GM21576 (cell line): Measurements from ENCODE around the gene ASIC3.
"Not testable (repeated sequence)": the region's sequence is repeated elsewhere in the genome, so short reads cannot be mapped to it uniquely, and the experiment has no call there.

Experiments used
- ATAC-seq: cut with Tn5 transposase; IDR thresholded peaks from one replicate; pipeline ENCODE4 v1.9.1; 2021; ENCODE audit warnings: mild to moderate bottlenecking, moderate library complexity; ENCODE audit not compliant: unreplicated experiment

The ASIC3 gene

GRCh38 chr7:151013733-151014497 is 34.4 kb upstream of the ASIC3 start:
- ATAC-seq: no peak

- no peak for ATAC-seq
Observed at GRCh38 chr7:151014950-151015349, 33.4 kb upstream of the ASIC3 start.

- no peak for ATAC-seq
Observed at GRCh38 chr7:151015967-151016366, 32.4 kb upstream of the ASIC3 start.

GRCh38 chr7:151016505-151016904 is 31.8 kb upstream of the ASIC3 start:
- ATAC-seq: no peak

- no peak for ATAC-seq
Observed at GRCh38 chr7:151016942-151017341, 31.4 kb upstream of the ASIC3 start.

GRCh38 chr7:151017370-151017952 is 30.9 kb upstream of the ASIC3 start:
- no peak for ATAC-seq

- ATAC-seq: peak; percentile 52
Observed at GRCh38 chr7:151017953-151018420, 30.3 kb upstream of the ASIC3 start.

- ATAC-seq: no peak
Observed at GRCh38 chr7:151018421-151019129, 29.8 kb upstream of the ASIC3 start.

GRCh38 chr7:151019130-151019447 is 29.2 kb upstream of the ASIC3 start:
- ATAC-seq: no peak

- ATAC-seq: no peak
Observed at GRCh38 chr7:151020231-151020630, 28.1 kb upstream of the ASIC3 start.

- ATAC-seq: no peak
Observed at GRCh38 chr7:151023232-151023631, 25.1 kb upstream of the ASIC3 start.

GRCh38 chr7:151024435-151025056 is 23.8 kb upstream of the ASIC3 start, which contains the start of gene ATG9B:
Gene ATG9B (minus strand): TSS chr7:151024494. CDS start chr7:151024423, 71 bp downstream.
- ATAC-seq: no peak

- no peak for ATAC-seq
Observed at GRCh38 chr7:151025924-151026671, 22.2 kb upstream of the ASIC3 start.

- not testable (repeated sequence) for ATAC-seq
Observed at GRCh38 chr7:151026771-151027727, 21.3 kb upstream of the ASIC3 start.

GRCh38 chr7:151027728-151028130 is 20.6 kb upstream of the ASIC3 start:
- ATAC-seq: not testable (repeated sequence)

- ATAC-seq: peak; percentile 97
Observed at GRCh38 chr7:151028131-151028947, 20.0 kb upstream of the ASIC3 start, which contains the start of gene ABCB8. Gene ABCB8 (plus strand): TSS chr7:151028450. CDS start chr7:151028516, 66 bp downstream.

- ATAC-seq: no peak
Observed at GRCh38 chr7:151028948-151029501, 19.3 kb upstream of the ASIC3 start.

GRCh38 chr7:151031011-151031410 is 17.3 kb upstream of the ASIC3 start:
- ATAC-seq: no peak
